Forelimb muscle (tissue), 1 donor: ENCODE data around the gene CNIH3. TPM values are rescaled to one million over a fixed set of nuclear protein-coding genes. Genes with fewer than 3 reads are reported as not detected.

Experiments
- DNase-seq: peaks from one replicate; pipeline ENCODE4 v3.0.0-alpha.2; 2013; ENCODE audit warnings: low read depth
- polyA plus RNA-seq: library from polyadenylated mRNA; unstranded; fragments of 120-200 nt; gene quantifications from one replicate; pipeline ENCODE4 v1.2.1, GENCODE V29; 2013; ENCODE audit not compliant: insufficient read length

The CNIH3 gene
- polyA plus RNA-seq, 1 donor: 2.2 TPM

GRCh38 chr1:224721000-224721399 lies 104.9 kb downstream of the CNIH3 start:
- DNase-seq: no peak

- no peak for DNase-seq
These were observed 106.7 kb downstream of the CNIH3 start for GRCh38 chr1:224722838-224723237.

- no peak for DNase-seq
These were observed 108.4 kb downstream of the CNIH3 start for GRCh38 chr1:224724566-224724965.

GRCh38 chr1:224726441-224727182 lies 110.5 kb downstream of the CNIH3 start:
- DNase-seq: no peak

GRCh38 chr1:224727351-224728289 lies 111.5 kb downstream of the CNIH3 start:
- DNase-seq: no peak

DNA sequence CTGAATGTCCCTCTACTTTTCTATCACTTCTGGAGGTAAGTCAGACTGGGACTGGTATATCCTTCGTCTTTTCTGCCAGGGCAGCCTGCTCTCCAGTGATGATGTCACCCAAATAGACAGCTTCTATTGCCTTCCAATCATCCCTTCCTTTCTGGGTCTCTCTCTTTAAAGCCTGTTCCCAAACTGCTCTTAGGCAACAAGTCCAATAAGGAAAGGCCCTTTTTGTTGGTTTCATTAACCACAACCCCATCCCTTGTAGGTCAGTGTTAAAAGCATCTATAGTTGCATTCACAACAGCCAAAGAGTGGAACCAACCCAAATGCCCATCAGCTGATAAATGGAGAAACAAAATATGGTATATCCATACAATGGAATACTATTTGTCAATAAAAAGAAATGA lies 114.4 kb downstream of the CNIH3 start:
- no peak for DNase-seq

DNA sequence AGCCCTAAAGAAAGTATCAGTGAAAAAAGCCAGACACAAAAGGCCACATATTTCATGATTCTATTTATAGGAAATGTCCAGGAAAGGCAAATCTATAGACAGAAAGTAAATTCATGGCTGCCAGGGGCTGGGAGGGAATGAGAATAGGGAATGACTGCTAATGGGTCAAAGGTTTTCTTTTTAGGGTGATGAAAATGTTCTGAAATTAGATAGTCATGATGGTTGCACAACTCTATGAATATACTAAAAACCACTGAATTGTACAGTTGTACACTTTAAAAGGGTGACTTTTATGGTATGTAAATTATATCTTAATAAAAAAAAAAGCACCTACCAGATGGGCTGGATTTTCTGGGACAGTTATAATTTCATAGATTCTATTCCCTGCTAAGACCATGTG lies 114.8 kb downstream of the CNIH3 start:
- no peak for DNase-seq

DNA sequence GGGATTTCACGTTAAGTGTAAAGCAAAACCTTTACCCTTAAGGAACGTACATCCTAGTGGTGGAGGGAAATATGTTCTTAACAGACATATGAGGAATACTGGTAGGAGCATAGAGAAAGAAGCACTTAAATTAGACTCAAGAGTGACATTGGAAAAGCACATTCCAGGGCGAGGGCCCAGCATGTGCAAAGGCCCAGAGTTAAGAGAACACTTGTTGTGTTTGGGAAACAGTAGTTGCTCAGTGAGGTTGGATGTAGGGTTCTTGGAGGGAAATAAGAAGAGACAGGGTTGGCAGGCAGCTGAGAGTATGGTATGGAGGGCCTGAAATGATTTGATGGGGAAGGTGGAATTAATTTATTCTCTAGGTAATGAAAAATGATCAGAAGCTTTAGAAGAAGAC lies 115.5 kb downstream of the CNIH3 start:
- no peak for DNase-seq

- DNase-seq: no peak
These were observed 116.4 kb downstream of the CNIH3 start for GRCh38 chr1:224732377-224733026.

DNA sequence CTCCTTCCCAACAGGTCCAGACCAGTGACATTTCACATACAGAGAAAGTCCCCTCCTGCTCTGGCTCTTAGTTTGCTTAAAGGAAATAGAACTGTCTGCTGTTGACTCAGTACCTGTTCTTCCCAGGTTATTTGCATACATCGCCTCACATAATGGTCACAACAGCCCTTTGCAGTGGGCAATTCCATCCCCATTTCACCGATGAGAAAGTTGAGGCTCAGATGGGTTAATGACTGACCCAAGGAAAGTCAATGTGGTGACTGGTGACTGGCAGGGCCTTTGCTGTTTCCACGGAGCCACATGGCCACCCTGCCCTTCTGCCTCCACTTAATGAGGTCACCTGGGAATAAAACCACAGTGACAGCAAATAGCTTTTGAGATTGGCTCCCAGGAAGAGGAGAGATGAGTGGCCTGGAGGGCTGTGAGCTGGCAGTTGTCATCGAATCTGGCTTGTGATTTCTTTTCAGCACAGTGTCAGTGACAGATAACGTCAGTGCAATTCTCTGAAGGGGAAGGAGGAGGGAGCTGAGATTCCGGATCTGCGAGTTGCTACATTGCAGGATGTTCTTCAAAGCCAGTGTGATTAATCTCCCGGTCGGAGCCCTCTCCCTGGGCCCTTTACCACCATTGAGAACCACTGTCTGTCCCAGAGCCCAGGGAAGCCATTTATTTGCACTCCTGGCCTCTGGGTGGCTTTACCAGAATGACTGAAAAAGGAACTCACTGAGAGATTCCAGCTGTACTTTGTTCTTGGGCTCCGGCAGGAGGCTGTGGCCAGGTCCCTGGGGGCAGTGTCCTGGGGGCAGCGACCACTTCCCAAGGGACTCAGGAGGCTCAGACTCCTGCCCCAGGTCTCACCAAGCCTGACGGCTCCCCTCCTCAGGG lies 117.2 kb downstream of the CNIH3 start:
- no peak for DNase-seq

DNA sequence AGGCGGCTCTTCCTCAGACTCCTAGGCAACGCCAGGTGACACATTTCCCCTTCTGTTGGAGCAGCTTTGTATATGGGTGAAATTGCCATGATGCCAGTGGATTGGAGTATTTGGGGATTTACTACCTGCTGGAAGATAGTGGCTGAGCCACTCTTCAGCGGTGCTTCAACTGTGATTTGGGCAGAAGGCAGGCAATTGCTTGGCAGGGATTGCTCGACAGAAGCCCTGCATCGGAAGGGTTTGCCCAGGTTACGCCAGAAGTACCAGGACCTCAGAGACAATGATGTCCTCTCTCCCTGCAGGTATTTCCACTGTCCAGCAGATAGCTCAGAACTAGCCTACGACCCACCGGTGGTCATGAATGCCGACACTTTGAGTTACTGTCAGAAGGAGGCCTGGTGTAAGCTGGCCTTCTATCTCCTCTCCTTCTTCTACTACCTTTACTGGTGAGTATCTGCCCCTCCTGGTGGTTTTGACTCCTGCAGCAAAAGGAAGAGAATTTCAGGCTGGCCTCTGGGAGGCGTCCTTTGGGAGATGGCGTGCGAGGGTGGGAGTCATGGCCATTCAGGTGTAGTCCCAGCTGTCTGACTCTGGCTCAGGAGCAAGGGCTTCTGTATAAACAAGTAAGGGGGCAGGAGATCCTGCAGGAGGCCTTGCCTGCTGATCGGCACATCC lies 118.3 kb downstream of the CNIH3 start:
- no peak for DNase-seq

GRCh38 chr1:224735159-224735558 lies 119.0 kb downstream of the CNIH3 start:
- no peak for DNase-seq

- DNase-seq: no peak
These were observed 120.7 kb downstream of the CNIH3 start for GRCh38 chr1:224736619-224737352.

- no peak for DNase-seq
These were observed 121.2 kb downstream of the CNIH3 start for GRCh38 chr1:224737353-224737727.

DNA sequence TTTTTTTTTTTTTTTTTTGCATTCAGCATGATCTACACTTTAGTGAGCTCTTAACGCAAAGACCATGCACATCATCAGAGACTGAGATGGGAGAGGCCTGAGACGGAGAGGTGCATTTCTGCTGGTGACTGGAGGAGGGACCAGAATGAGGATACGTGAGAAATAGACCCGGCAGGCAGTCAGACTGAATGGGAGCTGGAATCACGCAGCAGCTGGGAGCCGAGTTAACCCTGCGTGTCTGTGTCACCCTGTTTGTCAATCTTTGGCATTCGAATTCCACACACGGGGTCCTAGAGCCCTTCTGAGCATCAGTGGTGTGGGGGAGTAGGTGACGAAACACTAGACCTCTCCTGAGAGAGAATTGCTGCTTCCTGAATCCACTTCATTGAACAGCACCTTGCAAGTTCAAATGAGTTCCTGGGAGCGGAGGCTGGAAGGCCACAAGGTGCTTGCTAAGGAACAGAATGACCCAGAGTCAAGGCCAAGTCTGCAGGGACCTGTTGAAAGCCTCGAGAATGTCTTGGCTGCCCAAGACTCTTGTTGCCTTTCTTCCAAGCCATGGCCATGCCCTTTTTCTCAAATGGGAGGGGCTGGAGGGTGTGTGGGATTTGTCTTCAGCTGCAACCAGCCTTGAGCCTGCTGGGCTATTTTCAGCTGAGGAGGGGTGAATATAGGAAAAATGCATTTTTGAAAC lies 123.3 kb downstream of the CNIH3 start:
- DNase-seq: no peak

DNA sequence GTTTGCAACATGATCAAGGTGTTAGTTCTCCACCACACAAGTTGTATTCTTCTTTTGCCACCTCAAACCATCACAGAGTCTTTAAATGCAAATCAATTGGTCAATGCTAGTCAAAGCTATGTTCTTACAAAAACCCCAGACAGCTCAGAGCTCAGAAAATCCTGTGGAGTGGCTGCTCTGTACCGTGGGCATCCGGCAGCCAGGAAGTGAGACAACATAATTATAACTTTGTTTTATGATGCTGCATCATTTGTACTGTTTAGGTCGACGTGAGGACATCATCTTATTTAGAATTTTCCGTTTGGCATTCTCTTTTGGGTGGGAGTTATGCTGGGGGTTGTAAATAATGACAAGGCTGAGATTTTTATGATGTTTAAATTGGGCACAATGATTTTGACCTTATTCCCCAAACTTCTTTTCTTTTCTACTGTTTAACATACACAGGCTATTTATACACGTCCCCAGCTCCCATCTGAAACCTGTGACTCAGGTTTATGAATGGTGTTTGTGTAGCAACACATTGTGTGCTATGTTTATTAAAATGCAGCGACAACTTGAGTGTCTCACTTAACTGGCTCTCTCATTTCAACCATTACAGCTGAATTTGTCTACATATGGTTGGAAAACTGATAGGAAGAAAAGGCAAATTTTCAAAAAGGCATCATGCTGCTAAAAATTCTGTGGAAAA lies 124.0 kb downstream of the CNIH3 start:
- DNase-seq: no peak

DNA sequence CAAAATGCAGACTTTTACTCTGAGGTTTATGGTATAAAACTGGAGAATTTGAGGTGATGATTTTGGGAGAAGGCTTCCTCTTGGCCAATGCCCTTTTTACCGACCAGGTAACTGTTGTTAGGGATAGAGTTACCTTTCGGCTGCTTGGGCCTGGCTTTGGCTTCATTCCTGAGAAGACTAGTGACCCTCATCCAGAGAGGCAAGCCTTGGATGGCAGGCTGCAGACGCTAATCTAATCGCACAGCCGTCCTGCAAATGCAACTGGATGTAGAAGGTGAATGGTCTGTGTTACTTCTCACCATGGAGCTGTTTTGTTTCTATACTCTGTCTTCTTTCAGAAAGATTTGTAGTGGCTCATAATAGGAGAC lies 124.6 kb downstream of the CNIH3 start:
- no peak for DNase-seq

- DNase-seq: no peak
These were observed 126.2 kb downstream of the CNIH3 start for GRCh38 chr1:224742349-224742748.

- no peak for DNase-seq
These were observed 127.6 kb downstream of the CNIH3 start for GRCh38 chr1:224743608-224744164.
